PC-3 (cell line): ENCODE data around the gene USF3. TPM values are rescaled to one million over a fixed set of nuclear protein-coding genes. Genes with fewer than 3 reads are reported as not detected.
A peak's percentile ranks its signal among the peaks of the same experiment; 100 is the strongest.

Experiments used
- ATAC-seq: fragments of 200-7000 bp; cut with Tn5 transposase; 2 replicates; pipeline ENCODE4 v1.9.1; 2020; ENCODE audit warnings: mild to moderate bottlenecking, moderate library complexity
- BruUV-seq: library from RNA; stranded (reverse); fragments of 400-500 nt; replicated peaks from 2 replicates; lab custom pipeline; 2021; lab: Mats Ljungman, UMichigan
- CTCF ChIA-PET: fragments of 300-600 bp; sonication (Branson Sonifier 250); formaldehyde crosslinking; loops from one replicate; lab custom pipeline; 2022; ENCODE audit warnings: antibody characterized with exemption; lab: Charles Lee
- POLR2A ChIA-PET: fragments of 300-600 bp; sonication (Branson Sonifier 250); formaldehyde crosslinking; loops from one replicate; lab custom pipeline; 2022; ENCODE audit warnings: antibody characterized with exemption; ENCODE audit not compliant: unreplicated experiment; lab: Charles Lee
- DNase-seq: peaks from one replicate; pipeline ENCODE4 v3.0.0-alpha.2; 2015
- H2AFZ ChIP-seq: fragments of 300-600 bp; sonication (generic); 2 replicates; pipeline ENCODE4 v1.6.0; 2016; ENCODE audit warnings: antibody characterized with exemption, low read length
- H3F3A ChIP-seq: fragments of 300-600 bp; sonication (generic); one replicate; pipeline ENCODE4 v1.6.0; 2017; ENCODE audit warnings: antibody characterized with exemption, low read length, control low read depth, mild to moderate bottlenecking; ENCODE audit not compliant: unreplicated experiment
- H3K27ac ChIP-seq: fragments of 300-600 bp; sonication (generic); 2 replicates; pipeline ENCODE4 v1.5.1; 2016; ENCODE audit warnings: mild to moderate bottlenecking, low read length
- H3K27me3 ChIP-seq: fragments of 300-600 bp; sonication (generic); 2 replicates; pipeline ENCODE4 v1.6.1; 2016; ENCODE audit warnings: low read length, mixed read lengths
- H3K36me3 ChIP-seq: fragments of 300-600 bp; sonication (generic); 2 replicates; pipeline ENCODE4 v1.6.1; 2016; ENCODE audit warnings: low read depth, mixed run types, low read length, mixed read lengths
- H3K4me1 ChIP-seq: fragments of 300-600 bp; sonication (generic); 2 replicates; pipeline ENCODE4 v1.5.1; 2016; ENCODE audit warnings: low read length; ENCODE audit not compliant: insufficient read depth
- H3K4me2 ChIP-seq: fragments of 300-600 bp; sonication (generic); 2 replicates; pipeline ENCODE4 v1.6.0; 2016; ENCODE audit warnings: low read length
- H3K4me3 ChIP-seq: fragments of 300-600 bp; sonication (generic); 2 replicates; pipeline ENCODE4 v1.5.1; 2016; ENCODE audit warnings: mild to moderate bottlenecking, low read length, mixed read lengths
- H3K79me2 ChIP-seq: fragments of 300-600 bp; sonication (generic); 2 replicates; pipeline ENCODE4 v1.6.1; 2017; ENCODE audit warnings: low read length, mixed read lengths
- H3K9ac ChIP-seq: fragments of 300-600 bp; sonication (generic); 2 replicates; pipeline ENCODE4 v1.6.0; 2016; ENCODE audit warnings: mild to moderate bottlenecking, low read length
- H3K9me2 ChIP-seq: fragments of 300-600 bp; sonication (generic); replicated peaks from 2 replicates; pipeline ENCODE4 v1.6.1; 2016; ENCODE audit warnings: mixed run types, low read length, mixed read lengths
- H3K9me3 ChIP-seq: fragments of 300-600 bp; sonication (generic); 2 replicates; pipeline ENCODE4 v1.6.1; 2016; ENCODE audit warnings: low read length, mixed read lengths
- H4K20me1 ChIP-seq: fragments of 300-600 bp; sonication (generic); 2 replicates; pipeline ENCODE4 v1.6.1; 2016; ENCODE audit warnings: low read length, mixed read lengths
- EZH2 ChIP-seq: fragments of 300-600 bp; sonication (generic); IDR thresholded peaks from one replicate; pipeline ENCODE4 v1.6.1; 2017; ENCODE audit warnings: antibody characterized with exemption, mild to moderate bottlenecking, low read length; ENCODE audit not compliant: unreplicated experiment
- EZH2phosphoT487 ChIP-seq: fragments of 300-600 bp; sonication (generic); IDR thresholded peaks from 2 replicates; pipeline ENCODE4 v1.6.1; 2018; ENCODE audit warnings: mild to moderate bottlenecking, antibody characterized with exemption, low read length, borderline replicate concordance
- intact Hi-C: fragments of 100-400 bp; cut with micrococcal nuclease; formaldehyde crosslinking; loops from 2 replicates; pipeline ENCODE4 v1.9.0; 2023
- total RNA-seq: library from RNA; depleted of rRNA; stranded (reverse); fragments of >200 nt; gene quantifications from 2 replicates; pipeline ENCODE4 v1.2.3, GENCODE V29; 2014
- TF ChIP-seq, protein P1 (sequence below): fragments of 300-600 bp; sonication (generic); conservative IDR thresholded peaks from 2 replicates; pipeline ENCODE4 v1.5.1; 2017; ENCODE audit warnings: antibody characterized with exemption, low read depth, mild to moderate bottlenecking, low read length

The USF3 gene
- total RNA-seq, 1 experiment from 2014 or later = 10.5 TPM

DNA sequence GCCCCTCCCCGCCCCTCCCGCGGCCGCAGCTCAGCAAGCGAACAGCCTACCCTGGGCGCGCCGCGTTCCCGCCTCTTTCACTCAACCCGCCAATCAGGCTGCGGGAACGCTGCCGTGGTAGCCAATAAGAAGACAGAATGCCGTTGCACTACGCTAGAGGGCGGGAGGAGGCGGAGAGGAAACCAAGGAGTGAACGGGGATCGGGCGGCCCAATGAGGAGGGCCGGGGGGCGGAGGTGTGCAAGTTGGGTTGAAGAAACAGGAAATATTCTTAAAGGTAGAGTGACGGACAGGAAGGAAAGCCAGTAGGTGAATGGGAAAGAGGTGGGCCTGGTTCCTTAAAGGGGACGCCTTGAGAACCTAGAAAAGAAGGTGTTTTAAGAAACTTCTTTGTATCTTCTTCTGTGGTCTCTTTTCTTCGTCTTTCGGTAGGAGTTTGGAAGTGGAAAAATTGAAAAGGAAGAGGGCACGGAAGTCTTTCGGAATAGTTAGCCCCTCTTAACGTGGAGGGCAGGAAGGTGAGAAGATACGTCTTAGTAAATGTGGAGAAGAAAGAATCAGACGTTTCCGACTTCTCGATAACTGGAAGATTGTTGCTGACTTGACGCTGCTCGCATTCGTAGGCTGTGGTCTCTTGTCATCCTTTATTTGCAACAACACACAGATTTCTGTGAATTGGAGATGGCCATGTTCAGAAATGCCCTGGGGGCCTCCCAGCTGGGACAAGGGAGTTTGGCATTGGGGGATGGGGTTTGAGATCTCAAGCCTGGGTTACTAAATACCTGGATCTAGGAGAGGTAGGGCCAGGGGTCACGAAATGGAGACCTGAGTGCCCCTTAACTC is 437 bp upstream of the USF3 start:
- ChIA-PET CTCF (interaction anchor here (1.2 kb wide), 1 partner anchor 48 kb away, joined by 4 read pairs; no protein-coding TSS in a partner anchor), POLR2A (interaction anchor here (0.6 kb wide), 1 partner anchor 17 kb away, joined by 15 read pairs; no protein-coding TSS in a partner anchor)
- BruUV-seq = TSS peak; percentile 80
- peak overlapping the region; percentile 73 for H3K4me3 ChIP-seq
- H3K9me2 ChIP-seq = no peaks in the 10 kb centered on the region
- ATAC-seq (peak; percentile 82), DNase-seq (peak; percentile 99)
- H4K20me1 ChIP-seq = no peaks in the 10 kb centered on the region
- intact Hi-C loops = loop anchor here (1.0 to 10.0 kb wide), 4 partner anchors 48 to 465 kb away; no protein-coding TSS in a partner anchor
- H3K36me3 ChIP-seq = no peaks in the 10 kb centered on the region
- peaks cover 34% of the 10 kb centered on the region for H3K79me2 ChIP-seq
- H2AFZ ChIP-seq = peak overlapping the region; percentile 93
- H3K9me3 ChIP-seq = no peaks in the 10 kb centered on the region
- peak overlapping the region; percentile 79 for H3K9ac ChIP-seq
- H3F3A ChIP-seq = no peaks in the 10 kb centered on the region
- peak overlapping the region; percentile 88 for H3K4me2 ChIP-seq
- no peak for TF ChIP-seq EZH2phosphoT487
- TF ChIP-seq, protein P1, sequence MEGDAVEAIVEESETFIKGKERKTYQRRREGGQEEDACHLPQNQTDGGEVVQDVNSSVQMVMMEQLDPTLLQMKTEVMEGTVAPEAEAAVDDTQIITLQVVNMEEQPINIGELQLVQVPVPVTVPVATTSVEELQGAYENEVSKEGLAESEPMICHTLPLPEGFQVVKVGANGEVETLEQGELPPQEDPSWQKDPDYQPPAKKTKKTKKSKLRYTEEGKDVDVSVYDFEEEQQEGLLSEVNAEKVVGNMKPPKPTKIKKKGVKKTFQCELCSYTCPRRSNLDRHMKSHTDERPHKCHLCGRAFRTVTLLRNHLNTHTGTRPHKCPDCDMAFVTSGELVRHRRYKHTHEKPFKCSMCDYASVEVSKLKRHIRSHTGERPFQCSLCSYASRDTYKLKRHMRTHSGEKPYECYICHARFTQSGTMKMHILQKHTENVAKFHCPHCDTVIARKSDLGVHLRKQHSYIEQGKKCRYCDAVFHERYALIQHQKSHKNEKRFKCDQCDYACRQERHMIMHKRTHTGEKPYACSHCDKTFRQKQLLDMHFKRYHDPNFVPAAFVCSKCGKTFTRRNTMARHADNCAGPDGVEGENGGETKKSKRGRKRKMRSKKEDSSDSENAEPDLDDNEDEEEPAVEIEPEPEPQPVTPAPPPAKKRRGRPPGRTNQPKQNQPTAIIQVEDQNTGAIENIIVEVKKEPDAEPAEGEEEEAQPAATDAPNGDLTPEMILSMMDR = no peak
- no peak for TF ChIP-seq EZH2
- H3K27ac ChIP-seq = no peak overlapping the region
- peaks cover 14% of the 10 kb centered on the region for H3K4me1 ChIP-seq
- no peaks in the 10 kb centered on the region for H3K27me3 ChIP-seq

DNA sequence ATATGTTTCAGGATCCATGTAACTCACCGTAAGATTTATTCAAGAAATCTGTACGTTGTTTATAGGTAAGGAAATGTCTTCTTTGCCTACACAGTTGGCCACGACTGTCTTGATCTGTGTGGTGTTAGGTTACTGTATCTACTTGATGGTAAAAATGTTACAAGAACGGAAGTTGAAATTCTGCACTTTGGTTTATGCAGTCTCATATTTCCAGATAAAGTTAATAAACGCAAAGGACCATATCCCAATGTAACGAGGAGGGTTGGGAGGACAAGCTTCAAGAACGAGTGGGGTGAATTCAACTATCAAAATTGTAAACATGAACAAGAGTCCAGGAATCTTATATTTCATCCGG is 1.0 kb downstream of the USF3 start:
- peak overlapping the region; percentile 79 for H3K9ac ChIP-seq
- peak overlapping the region; percentile 90 for H2AFZ ChIP-seq
- H3K27ac ChIP-seq = peak overlapping the region; percentile 3; the same call in 1 of the 2 replicates
- no peaks in the 10 kb centered on the region for H3K9me3 ChIP-seq
- intact Hi-C loops = loop anchor here (5.0 to 10.0 kb wide), 2 partner anchors 201 to 463 kb away; no protein-coding TSS in a partner anchor
- ChIA-PET CTCF (interaction anchor here (1.2 kb wide), 1 partner anchor 49 kb away, joined by 4 read pairs; no protein-coding TSS in a partner anchor), POLR2A (interaction anchor here (0.6 kb wide), 1 partner anchor 25 kb away, joined by 4 read pairs; no protein-coding TSS in a partner anchor)
- TF ChIP-seq EZH2 (no peak), EZH2phosphoT487 (no peak)
- TF ChIP-seq, protein P1 = no peak
- ATAC-seq (peak; percentile 9), DNase-seq (peak; percentile 42)
- H4K20me1 ChIP-seq = no peaks in the 10 kb centered on the region
- peaks cover 14% of the 10 kb centered on the region for H3K4me1 ChIP-seq
- no peaks in the 10 kb centered on the region for H3F3A ChIP-seq
- H3K4me2 ChIP-seq = peak overlapping the region; percentile 94
- H3K36me3 ChIP-seq = no peaks in the 10 kb centered on the region
- H3K79me2 ChIP-seq = peaks cover 41% of the 10 kb centered on the region
- H3K4me3 ChIP-seq = peak overlapping the region; percentile 73
- H3K9me2 ChIP-seq = no peaks in the 10 kb centered on the region
- BruUV-seq = TSS peak; percentile 57
- no peaks in the 10 kb centered on the region for H3K27me3 ChIP-seq
